Measurements from ENCODE around the gene UBN1. TPM values are rescaled to one million over a fixed set of nuclear protein-coding genes. Genes with fewer than 3 reads are reported as not detected.
A peak's percentile ranks its signal among the peaks of the same experiment; 100 is the strongest.

Gene UBN1
- total and polyA plus RNA-seq, 10 of the 15 experiments (the other 5 are each of a cell fraction or from before 2014, with no cell fraction given) = 2.1 to 32.5 (median 13.9) TPM

DNA sequence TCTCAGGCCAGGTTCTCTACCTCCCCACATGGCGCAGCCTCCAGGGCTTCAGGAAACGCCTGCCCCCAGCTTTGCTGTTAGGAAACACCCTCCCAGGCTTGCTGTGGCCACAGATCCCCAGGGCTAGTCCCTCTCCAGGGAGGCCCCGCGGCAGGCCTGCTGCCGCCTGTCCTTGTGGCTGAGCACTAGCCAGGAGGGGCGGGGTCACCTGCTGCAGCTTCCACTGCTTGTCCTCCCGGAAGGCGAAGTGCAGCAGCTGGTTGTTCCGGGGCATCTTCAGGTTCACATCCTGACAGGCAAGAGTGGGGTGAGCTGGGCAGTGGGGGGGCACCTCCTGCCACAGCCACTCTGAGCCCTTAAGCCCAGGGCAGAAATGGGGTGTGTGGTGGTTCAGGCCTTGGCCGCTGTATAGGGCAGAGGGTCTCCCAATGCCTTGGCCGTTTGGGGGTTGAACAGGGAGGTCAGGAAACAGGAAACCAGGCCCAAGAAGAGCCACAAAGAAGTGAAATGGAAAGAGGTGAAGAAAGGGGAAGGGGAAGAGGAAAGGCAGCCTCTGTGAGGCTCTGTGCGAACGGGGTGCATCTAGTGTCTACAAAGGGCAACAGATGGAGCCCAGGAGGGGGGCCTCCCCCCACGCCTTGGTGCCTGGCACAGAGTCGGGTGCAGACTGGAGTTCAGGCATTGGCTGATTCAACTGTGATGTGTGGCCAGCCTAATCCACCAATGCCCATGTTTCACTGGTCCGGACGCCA is 46.8 kb upstream of the UBN1 start (continued):
- TF ChIP-seq, protein P1, sequence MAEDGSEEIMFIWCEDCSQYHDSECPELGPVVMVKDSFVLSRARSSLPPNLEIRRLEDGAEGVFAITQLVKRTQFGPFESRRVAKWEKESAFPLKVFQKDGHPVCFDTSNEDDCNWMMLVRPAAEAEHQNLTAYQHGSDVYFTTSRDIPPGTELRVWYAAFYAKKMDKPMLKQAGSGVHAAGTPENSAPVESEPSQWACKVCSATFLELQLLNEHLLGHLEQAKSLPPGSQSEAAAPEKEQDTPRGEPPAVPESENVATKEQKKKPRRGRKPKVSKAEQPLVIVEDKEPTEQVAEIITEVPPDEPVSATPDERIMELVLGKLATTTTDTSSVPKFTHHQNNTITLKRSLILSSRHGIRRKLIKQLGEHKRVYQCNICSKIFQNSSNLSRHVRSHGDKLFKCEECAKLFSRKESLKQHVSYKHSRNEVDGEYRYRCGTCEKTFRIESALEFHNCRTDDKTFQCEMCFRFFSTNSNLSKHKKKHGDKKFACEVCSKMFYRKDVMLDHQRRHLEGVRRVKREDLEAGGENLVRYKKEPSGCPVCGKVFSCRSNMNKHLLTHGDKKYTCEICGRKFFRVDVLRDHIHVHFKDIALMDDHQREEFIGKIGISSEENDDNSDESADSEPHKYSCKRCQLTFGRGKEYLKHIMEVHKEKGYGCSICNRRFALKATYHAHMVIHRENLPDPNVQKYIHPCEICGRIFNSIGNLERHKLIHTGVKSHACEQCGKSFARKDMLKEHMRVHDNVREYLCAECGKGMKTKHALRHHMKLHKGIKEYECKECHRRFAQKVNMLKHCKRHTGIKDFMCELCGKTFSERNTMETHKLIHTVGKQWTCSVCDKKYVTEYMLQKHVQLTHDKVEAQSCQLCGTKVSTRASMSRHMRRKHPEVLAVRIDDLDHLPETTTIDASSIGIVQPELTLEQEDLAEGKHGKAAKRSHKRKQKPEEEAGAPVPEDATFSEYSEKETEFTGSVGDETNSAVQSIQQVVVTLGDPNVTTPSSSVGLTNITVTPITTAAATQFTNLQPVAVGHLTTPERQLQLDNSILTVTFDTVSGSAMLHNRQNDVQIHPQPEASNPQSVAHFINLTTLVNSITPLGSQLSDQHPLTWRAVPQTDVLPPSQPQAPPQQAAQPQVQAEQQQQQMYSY (CRISPR knock-in tag; IDR thresholded peaks at IDR 0.05) = no peak
- TF ChIP-seq, protein P2, sequence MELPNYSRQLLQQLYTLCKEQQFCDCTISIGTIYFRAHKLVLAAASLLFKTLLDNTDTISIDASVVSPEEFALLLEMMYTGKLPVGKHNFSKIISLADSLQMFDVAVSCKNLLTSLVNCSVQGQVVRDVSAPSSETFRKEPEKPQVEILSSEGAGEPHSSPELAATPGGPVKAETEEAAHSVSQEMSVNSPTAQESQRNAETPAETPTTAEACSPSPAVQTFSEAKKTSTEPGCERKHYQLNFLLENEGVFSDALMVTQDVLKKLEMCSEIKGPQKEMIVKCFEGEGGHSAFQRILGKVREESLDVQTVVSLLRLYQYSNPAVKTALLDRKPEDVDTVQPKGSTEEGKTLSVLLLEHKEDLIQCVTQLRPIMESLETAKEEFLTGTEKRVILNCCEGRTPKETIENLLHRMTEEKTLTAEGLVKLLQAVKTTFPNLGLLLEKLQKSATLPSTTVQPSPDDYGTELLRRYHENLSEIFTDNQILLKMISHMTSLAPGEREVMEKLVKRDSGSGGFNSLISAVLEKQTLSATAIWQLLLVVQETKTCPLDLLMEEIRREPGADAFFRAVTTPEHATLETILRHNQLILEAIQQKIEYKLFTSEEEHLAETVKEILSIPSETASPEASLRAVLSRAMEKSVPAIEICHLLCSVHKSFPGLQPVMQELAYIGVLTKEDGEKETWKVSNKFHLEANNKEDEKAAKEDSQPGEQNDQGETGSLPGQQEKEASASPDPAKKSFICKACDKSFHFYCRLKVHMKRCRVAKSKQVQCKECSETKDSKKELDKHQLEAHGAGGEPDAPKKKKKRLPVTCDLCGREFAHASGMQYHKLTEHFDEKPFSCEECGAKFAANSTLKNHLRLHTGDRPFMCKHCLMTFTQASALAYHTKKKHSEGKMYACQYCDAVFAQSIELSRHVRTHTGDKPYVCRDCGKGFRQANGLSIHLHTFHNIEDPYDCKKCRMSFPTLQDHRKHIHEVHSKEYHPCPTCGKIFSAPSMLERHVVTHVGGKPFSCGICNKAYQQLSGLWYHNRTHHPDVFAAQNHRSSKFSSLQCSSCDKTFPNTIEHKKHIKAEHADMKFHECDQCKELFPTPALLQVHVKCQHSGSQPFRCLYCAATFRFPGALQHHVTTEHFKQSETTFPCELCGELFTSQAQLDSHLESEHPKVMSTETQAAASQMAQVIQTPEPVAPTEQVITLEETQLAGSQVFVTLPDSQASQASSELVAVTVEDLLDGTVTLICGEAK (IDR thresholded peaks at IDR 0.05; ENCODE audit: borderline replicate concordance) = peak; percentile 87
- TF ChIP-seq MEF2B (IDR thresholded peaks at IDR 0.05; ENCODE audit: partially characterized antibody, poor library complexity, severe bottlenecking) (peak; percentile 76), PAX5 (IDR thresholded peaks at IDR 0.05; ENCODE audit: borderline replicate concordance, low read depth, low read length) (0 out of 2 replicates have a peak, but pooled peaks have one; percentile 10), NR2C1 (IDR thresholded peaks at IDR 0.05) (peak; percentile 94), SIX5 (IDR thresholded peaks at IDR 0.05; ENCODE audit: low read depth, low read length, severe bottlenecking) (no peak), SREBF2 (IDR thresholded peaks at IDR 0.05; ENCODE audit: low read length) (no peak), NBN (IDR thresholded peaks at IDR 0.05) (no peak), RELA (IDR thresholded peaks at IDR 0.05; ENCODE audit: borderline replicate concordance, partially characterized antibody) (no peak), EED (IDR thresholded peaks at IDR 0.05; ENCODE audit: low read depth) (no peak), MTA2 (IDR thresholded peaks at IDR 0.05; ENCODE audit: low read depth) (peak; percentile 56; the same call in 1 of the 2 replicates), HDGF (IDR thresholded peaks at IDR 0.05) (no peak; the same call in 1 of the 2 replicates), PML (IDR thresholded peaks at IDR 0.05; ENCODE audit: low read length) (no peak), SMAD5 (IDR thresholded peaks at IDR 0.05; ENCODE audit: low read depth) (peak; percentile 47; the same call in 1 of the 2 replicates), BHLHE40 (IDR thresholded peaks at IDR 0.05; ENCODE audit: borderline replicate concordance in 1 of 2, low read depth in 2 of 2, low read length in 1 of 2) (peak in 1 of 2 experiments; percentile 44; a peak in 1 of 4 replicates), ATF3 (IDR thresholded peaks at IDR 0.05; ENCODE audit: borderline replicate concordance, extremely low read depth, low read depth, low read length) (no peak)
- TF ChIP-seq, protein P3, sequence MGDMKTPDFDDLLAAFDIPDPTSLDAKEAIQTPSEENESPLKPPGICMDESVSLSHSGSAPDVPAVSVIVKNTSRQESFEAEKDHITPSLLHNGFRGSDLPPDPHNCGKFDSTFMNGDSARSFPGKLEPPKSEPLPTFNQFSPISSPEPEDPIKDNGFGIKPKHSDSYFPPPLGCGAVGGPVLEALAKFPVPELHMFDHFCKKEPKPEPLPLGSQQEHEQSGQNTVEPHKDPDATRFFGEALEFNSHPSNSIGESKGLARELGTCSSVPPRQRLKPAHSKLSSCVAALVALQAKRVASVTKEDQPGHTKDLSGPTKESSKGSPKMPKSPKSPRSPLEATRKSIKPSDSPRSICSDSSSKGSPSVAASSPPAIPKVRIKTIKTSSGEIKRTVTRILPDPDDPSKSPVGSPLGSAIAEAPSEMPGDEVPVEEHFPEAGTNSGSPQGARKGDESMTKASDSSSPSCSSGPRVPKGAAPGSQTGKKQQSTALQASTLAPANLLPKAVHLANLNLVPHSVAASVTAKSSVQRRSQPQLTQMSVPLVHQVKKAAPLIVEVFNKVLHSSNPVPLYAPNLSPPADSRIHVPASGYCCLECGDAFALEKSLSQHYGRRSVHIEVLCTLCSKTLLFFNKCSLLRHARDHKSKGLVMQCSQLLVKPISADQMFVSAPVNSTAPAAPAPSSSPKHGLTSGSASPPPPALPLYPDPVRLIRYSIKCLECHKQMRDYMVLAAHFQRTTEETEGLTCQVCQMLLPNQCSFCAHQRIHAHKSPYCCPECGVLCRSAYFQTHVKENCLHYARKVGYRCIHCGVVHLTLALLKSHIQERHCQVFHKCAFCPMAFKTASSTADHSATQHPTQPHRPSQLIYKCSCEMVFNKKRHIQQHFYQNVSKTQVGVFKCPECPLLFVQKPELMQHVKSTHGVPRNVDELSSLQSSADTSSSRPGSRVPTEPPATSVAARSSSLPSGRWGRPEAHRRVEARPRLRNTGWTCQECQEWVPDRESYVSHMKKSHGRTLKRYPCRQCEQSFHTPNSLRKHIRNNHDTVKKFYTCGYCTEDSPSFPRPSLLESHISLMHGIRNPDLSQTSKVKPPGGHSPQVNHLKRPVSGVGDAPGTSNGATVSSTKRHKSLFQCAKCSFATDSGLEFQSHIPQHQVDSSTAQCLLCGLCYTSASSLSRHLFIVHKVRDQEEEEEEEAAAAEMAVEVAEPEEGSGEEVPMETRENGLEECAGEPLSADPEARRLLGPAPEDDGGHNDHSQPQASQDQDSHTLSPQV (IDR thresholded peaks at IDR 0.05) = no peak
